Gastroesophageal sphincter (tissue), 4 donors: ENCODE data around the gene MSANTD7. TPM values are rescaled to one million over a fixed set of nuclear protein-coding genes. Genes with fewer than 3 reads are reported as not detected.

Experiments used
- ATAC-seq: fragments of 150-250 bp; one replicate; pipeline ENCODE4 v1.9.1; 2016; ENCODE audit warnings: mild to moderate bottlenecking, moderate library complexity
- H3K27ac ChIP-seq, 4 donors: fragments of 200-600 bp; sonication (generic) in 3 of 4; 1 replicate in 3 of 4; 2 replicates in 1 of 4; pipeline ENCODE4 v1.5.1; 2016 to 2019
- H3K27me3 ChIP-seq: fragments of 200-600 bp; sonication (generic); one replicate; pipeline ENCODE4 v1.5.1; 2019
- H3K36me3 ChIP-seq, 2 donors: fragments of 200-600 bp; sonication (generic); one replicate each; pipeline ENCODE4 v1.5.1; 2019; ENCODE audit warnings: control low read depth in 1 of 2
- H3K4me1 ChIP-seq, 3 donors: fragments of 200-600 bp; sonication (generic); 1 replicate in 2 of 3; 2 replicates in 1 of 3; pipeline ENCODE4 v1.5.1; 2016 to 2019; ENCODE audit warnings: control low read depth in 2 of 3
- H3K4me3 ChIP-seq, 2 donors: fragments of 200-600 bp; sonication (generic); one replicate each; pipeline ENCODE4 v1.5.1; 2019; ENCODE audit warnings: mild to moderate bottlenecking in 1 of 2, moderate library complexity in 1 of 2
- H3K9me3 ChIP-seq, 3 donors: fragments of 200-600 bp; sonication (generic); one replicate each; pipeline ENCODE4 v1.5.1; 2017 to 2019; ENCODE audit warnings: control low read depth in 2 of 3
- EP300 ChIP-seq: sonication (generic); formaldehyde crosslinking; IDR thresholded peaks from one replicate; pipeline ENCODE4 v1.6.1; 2017; ENCODE audit warnings: antibody characterized with exemption, mild to moderate bottlenecking
- POLR2A ChIP-seq, 2 donors: fragments of 450-650 bp; IDR thresholded peaks; one replicate each; pipeline ENCODE4 v1.6.1; 2017; ENCODE audit warnings: antibody characterized with exemption in 2 of 2, mild to moderate bottlenecking in 2 of 2, moderate library complexity in 1 of 2
- POLR2AphosphoS5 ChIP-seq: sonication (generic); formaldehyde crosslinking; IDR thresholded peaks from one replicate; pipeline ENCODE4 v1.6.1; 2017; ENCODE audit warnings: antibody characterized with exemption
- WGBS, 2 donors: methylation state at CpG; one replicate each; pipeline ENCODE4 v1.1.5; 2018; ENCODE audit warnings: low coverage in 1 of 2; 5-methylcytosine and 5-hydroxymethylcytosine counted together
- total RNA-seq, 4 donors: library from RNA; depleted of rRNA; stranded (reverse); fragments of >200 nt; gene quantifications; one replicate each; pipeline ENCODE4 v1.1.0, GENCODE V29; 2016
- TF ChIP-seq, protein P1 (sequence below), 4 experiments: fragments of 200-600 bp in 2 of 4; fragments of 450-650 bp in 2 of 4; sonication (generic) in 1 of 4; IDR thresholded peaks; one replicate each; pipeline ENCODE4 v1.5.1; 2017 to 2019; ENCODE audit warnings: antibody characterized with exemption in 4 of 4, mild to moderate bottlenecking in 2 of 4, moderate library complexity in 2 of 4

MSANTD7 gene
- total RNA-seq, 4 donors from 2014 or later, result 8.2 to 15.5 (median 11.6) TPM

DNA sequence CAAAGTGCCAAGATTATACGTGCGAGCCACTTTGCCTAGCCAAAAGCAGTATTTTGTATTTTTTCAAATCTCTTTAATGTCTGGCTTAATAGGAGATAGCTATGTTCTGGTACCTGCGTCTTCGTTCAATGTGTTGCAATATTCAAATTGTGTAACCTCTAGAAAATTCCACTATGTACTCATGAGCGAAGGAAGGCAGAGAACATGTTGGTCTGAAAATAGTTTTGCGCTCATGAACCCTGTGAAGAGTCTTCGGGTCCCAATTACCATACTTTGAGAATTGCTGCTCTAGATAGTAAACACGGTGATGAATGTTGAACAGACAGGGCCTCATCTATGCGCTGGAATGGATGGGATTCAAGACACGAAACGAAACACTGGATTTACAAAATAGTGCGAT is 37.8 kb downstream of the MSANTD7 start:
- Histone ChIP-seq H3K4me3 (no peak overlapping the region), H3K9me3 (no peaks in the 10 kb centered on the region), H3K36me3 (no peaks in the 10 kb centered on the region), H3K4me1 (peaks cover 0 to 35% (median 8%) of the 10 kb centered on the region in 3 donors), H3K27ac (no peak overlapping the region), H3K27me3 (no peaks in the 10 kb centered on the region)
- ATAC-seq, result no peak
- WGBS, 2 donors, result 88% methylated on average over 5 to 12 of the region's 12 CpGs
- TF ChIP-seq POLR2A (IDR thresholded peaks at IDR 0.05), result no peak
- TF ChIP-seq, protein P1, sequence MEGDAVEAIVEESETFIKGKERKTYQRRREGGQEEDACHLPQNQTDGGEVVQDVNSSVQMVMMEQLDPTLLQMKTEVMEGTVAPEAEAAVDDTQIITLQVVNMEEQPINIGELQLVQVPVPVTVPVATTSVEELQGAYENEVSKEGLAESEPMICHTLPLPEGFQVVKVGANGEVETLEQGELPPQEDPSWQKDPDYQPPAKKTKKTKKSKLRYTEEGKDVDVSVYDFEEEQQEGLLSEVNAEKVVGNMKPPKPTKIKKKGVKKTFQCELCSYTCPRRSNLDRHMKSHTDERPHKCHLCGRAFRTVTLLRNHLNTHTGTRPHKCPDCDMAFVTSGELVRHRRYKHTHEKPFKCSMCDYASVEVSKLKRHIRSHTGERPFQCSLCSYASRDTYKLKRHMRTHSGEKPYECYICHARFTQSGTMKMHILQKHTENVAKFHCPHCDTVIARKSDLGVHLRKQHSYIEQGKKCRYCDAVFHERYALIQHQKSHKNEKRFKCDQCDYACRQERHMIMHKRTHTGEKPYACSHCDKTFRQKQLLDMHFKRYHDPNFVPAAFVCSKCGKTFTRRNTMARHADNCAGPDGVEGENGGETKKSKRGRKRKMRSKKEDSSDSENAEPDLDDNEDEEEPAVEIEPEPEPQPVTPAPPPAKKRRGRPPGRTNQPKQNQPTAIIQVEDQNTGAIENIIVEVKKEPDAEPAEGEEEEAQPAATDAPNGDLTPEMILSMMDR (IDR thresholded peaks at IDR 0.05), result no peak
- TF ChIP-seq POLR2AphosphoS5, result no peak
- TF ChIP-seq EP300, result no peak

DNA sequence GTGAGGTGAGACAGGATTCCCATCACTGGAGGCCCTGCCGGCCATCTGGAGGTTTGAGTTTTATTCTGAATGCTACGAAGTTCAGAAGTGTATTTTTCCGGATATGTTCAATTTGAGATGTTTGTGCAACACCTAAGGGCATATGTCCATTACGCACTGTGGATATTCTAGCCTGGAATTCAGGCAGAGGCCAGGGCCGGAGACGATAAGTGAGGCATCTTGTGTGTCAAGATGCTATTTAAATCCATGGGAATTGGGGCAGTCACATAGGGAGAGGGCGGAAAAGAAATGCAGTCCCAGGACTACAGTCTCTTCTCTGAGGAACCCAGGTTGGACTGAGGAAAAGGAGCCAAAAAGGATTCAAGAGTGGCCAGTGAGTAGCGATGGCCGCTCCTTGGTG is 38.7 kb downstream of the MSANTD7 start:
- ATAC-seq, result no peak
- H3K27ac ChIP-seq, result peak overlapping the region in 3 of 4 donors; percentile 93 to 96 (median 94)
- H3K9me3 ChIP-seq, result no peaks in the 10 kb centered on the region
- no peak for TF ChIP-seq EP300
- TF ChIP-seq POLR2A (IDR thresholded peaks at IDR 0.05), result no peak
- TF ChIP-seq, protein P1 (IDR thresholded peaks at IDR 0.05), result no peak
- TF ChIP-seq POLR2AphosphoS5, result no peak
- no peaks in the 10 kb centered on the region for H3K27me3 ChIP-seq
- H3K4me1 ChIP-seq, result peaks cover 0 to 35% (median 8%) of the 10 kb centered on the region in 3 donors
- H3K4me3 ChIP-seq, result no peak overlapping the region
- H3K36me3 ChIP-seq, result no peaks in the 10 kb centered on the region
- 81% methylated on average over 5 to 7 of the region's 9 CpGs for WGBS, 2 donors

DNA sequence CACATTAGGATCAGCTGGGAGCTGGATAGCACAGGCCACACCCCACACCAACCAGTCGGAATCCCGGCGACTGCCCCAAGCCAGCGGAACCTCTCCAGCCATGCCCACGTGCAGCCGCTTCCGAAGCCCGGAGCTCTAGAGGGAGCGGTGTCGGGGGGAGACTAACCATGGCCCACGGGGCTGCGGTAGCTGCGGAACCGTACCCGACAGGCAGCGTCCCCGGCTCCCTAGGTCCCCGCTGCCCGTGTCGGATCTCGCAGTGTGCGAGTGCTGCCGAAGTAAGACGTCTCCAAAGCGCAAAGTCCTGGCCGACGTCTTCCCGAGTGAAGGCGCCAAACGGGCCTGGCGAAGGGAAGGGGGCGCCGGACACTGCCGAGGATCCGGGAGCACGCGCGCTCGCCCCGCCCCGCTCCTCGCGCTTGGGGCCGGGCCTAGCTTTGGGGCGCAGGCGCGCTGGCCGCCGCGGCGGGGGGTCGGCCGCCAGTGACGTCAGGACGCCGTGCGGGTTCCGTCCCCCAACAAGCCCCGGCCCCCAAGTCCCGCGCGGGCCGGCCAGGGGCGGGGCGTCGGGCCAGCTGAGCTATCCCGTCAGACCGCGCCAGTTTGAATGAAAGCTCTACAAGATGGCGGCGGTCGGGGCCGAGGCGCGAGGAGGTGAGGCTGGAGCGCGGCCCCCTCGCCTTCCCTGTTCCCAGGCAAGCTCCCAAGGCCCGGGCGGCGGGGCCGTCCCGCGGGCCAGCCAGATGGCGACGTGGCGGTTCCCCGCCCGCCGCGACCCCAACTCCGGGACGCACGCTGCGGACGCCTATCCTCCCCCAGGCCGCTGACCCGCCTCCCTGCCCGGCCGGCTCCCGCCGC is 40.4 kb downstream of the MSANTD7 start, which contains the start of gene SUV39H2:
Gene SUV39H2 (plus strand): TSS at position 601 of the 858 bp plus-strand sequence. CDS start 23 bp downstream, at position 624.
- ATAC-seq, result peak; percentile 97
- TF ChIP-seq POLR2A (IDR thresholded peaks at IDR 0.05) (peak; percentile 54 to 65), EP300 (no peak), POLR2AphosphoS5 (peak; percentile 75)
- TF ChIP-seq, protein P1 (IDR thresholded peaks at IDR 0.05), result peak in 1 of 4 experiments; percentile 39
- Histone ChIP-seq H3K4me1 (peaks cover 0 to 35% (median 8%) of the 10 kb centered on the region in 3 donors), H3K27me3 (no peaks in the 10 kb centered on the region), H3K9me3 (no peaks in the 10 kb centered on the region), H3K36me3 (no peaks in the 10 kb centered on the region), H3K4me3 (peak within 1 kb of the TSS; percentile 85 to 98), H3K27ac (peak within 1 kb of the TSS; percentile 77 to 96 (median 94))
- no CpG with 5 or more reads among the region's 102 CpGs for WGBS, 2 donors

DNA sequence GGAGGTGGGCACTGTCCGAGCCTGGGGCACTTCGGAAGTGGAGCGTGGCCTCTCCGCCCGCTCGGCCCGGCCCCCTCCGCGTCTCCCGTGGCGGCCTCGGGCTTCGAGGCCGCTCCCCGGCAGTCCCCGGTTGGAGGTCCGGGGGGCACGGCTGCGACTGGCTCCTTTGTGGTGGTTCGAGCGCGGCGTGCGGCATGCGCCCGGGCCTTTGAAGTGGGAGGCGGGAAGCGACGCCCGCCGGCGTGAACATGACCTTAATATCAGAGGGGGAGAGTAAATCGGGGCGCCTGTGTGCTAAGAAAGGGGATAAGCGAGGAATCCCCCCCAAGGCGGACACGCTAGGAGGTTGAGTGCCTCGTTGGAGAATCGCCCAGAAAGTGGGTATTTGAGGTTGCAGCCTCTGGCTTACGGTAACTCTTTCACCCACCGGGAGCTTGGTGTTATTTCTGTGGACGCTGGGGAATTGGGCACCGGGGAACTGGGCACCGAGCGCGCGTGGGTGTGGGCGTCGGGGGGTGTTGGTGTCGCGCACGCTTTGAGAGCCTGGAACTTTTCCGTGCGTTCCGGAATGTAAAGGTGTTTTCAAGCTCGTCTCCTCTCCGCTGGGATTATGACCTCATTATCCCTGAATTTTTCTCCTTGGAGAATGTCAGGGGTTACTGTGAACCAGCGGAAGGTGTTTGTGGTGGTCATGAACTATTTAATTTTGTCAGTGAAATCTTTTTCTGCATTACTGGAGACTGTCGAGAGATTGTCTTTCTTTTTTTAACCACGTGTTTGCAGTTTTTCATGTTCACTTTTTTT is 41.2 kb downstream of the MSANTD7 start:
- H3K36me3 ChIP-seq, result no peaks in the 10 kb centered on the region
- H3K27me3 ChIP-seq, result no peaks in the 10 kb centered on the region
- no peaks in the 10 kb centered on the region for H3K9me3 ChIP-seq
- TF ChIP-seq EP300 (no peak), POLR2AphosphoS5 (no peak), POLR2A (IDR thresholded peaks at IDR 0.05) (no peak)
- TF ChIP-seq, protein P1 (IDR thresholded peaks at IDR 0.05), result no peak
- no peak for ATAC-seq
- peak overlapping the region; percentile 49 to 96 (median 94) for H3K27ac ChIP-seq
- H3K4me3 ChIP-seq, result peak overlapping the region; percentile 85 to 98
- WGBS, 2 donors, result 0% methylated on average over 1 to 22 of the region's 60 CpGs
- H3K4me1 ChIP-seq, result peaks cover 0 to 35% (median 8%) of the 10 kb centered on the region in 3 donors
